Measurements from ENCODE around the gene STX18.

Gene STX18

DNA sequence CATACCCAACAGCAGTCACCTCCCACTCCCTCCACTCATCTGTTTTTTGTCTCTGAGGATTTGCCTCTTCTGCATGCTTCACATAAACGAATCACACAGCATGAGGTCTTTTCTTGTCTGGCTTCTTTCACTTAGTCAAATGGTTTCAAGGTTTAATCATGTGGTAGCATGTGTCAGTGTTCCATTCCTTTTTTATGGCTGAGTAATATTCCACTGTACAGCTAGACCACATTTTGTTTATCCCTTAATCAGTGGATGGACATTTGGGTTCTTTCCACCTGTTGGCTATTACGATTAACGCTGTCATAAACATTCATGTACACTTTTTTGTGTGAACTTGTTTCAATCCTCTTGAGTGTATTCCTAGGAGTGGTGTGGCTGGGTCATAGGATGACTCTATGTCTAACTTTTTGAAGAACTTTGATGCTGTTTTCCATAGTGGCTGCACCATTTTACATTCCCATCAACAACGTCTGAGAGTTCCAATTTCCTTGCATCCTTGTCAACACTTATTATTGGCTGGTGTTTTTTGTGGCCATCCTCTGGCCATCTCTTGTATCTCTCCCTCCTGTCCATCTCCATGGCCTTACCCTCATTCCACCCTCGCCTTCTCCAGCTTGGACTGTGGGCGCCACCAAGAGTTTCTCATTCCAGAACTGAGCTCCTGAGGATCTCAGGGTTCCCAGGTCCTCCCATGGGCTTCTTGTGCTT lies 167.3 kb downstream of the STX18 start:
- no peak for DNase-seq

Measured in NCI-H2227 treated with DMSO at 0.1 percent for 48 hours (cell line).